Measurements from ENCODE around the gene FBLN2. TPM values are rescaled to one million over a fixed set of nuclear protein-coding genes. Genes with fewer than 3 reads are reported as not detected.

The FBLN2 gene
- total RNA-seq, 4 donors from 2014 or later: 20.6 to 51.2 (median 32.8) TPM

GRCh38 chr3:13617981-13618380 is 69.1 kb downstream of the FBLN2 start:
- Histone ChIP-seq H3K4me1 (no peaks in the 10 kb centered on the region), H3K27ac (no peak overlapping the region), H3K36me3 (no peaks in the 10 kb centered on the region), H3K4me3 (no peak overlapping the region), H3K27me3 (no peaks in the 10 kb centered on the region), H3K9me3 (no peaks in the 10 kb centered on the region)
- no peak for DNase-seq
- TF ChIP-seq, protein P1, sequence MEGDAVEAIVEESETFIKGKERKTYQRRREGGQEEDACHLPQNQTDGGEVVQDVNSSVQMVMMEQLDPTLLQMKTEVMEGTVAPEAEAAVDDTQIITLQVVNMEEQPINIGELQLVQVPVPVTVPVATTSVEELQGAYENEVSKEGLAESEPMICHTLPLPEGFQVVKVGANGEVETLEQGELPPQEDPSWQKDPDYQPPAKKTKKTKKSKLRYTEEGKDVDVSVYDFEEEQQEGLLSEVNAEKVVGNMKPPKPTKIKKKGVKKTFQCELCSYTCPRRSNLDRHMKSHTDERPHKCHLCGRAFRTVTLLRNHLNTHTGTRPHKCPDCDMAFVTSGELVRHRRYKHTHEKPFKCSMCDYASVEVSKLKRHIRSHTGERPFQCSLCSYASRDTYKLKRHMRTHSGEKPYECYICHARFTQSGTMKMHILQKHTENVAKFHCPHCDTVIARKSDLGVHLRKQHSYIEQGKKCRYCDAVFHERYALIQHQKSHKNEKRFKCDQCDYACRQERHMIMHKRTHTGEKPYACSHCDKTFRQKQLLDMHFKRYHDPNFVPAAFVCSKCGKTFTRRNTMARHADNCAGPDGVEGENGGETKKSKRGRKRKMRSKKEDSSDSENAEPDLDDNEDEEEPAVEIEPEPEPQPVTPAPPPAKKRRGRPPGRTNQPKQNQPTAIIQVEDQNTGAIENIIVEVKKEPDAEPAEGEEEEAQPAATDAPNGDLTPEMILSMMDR (IDR thresholded peaks at IDR 0.05): no peak
- no peak for TF ChIP-seq POLR2A (IDR thresholded peaks at IDR 0.05)

GRCh38 chr3:13618836-13619235 is 69.9 kb downstream of the FBLN2 start:
- no peak for DNase-seq
- no peak overlapping the region for H3K27ac ChIP-seq
- H3K9me3 ChIP-seq: no peaks in the 10 kb centered on the region
- H3K4me1 ChIP-seq: no peaks in the 10 kb centered on the region
- H3K27me3 ChIP-seq: no peaks in the 10 kb centered on the region
- no peaks in the 10 kb centered on the region for H3K36me3 ChIP-seq
- no peak overlapping the region for H3K4me3 ChIP-seq
- no peak for TF ChIP-seq POLR2A (IDR thresholded peaks at IDR 0.05)
- TF ChIP-seq, protein P1 (IDR thresholded peaks at IDR 0.05): no peak

DNA sequence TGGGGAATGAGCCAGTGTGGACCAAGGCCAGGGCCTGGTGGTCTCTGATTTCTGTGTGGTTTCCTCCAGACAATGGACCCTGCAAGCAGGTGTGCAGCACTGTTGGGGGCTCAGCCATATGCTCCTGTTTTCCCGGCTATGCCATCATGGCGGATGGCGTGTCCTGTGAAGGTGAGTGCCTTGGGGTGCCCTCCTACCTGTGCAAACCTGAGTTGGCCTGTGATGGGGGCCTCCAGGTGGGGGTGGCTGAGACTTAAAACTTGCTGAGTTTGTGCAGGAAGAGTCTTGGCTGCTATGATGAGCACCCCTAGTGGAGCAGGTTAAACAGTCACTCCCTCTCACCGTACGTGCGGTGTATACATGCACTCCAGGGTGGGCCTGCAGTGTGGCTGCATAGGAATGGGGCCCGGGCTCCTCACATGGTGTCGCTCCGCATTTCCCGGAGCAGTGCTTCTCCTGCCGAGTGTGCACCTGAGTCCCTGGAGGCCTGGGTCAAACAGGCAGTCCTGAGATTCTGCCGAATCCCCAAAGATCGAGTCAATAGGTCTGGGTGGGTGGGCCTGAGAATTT is 70.8 kb downstream of the FBLN2 start:
- no peak for DNase-seq
- Histone ChIP-seq H3K36me3 (no peaks in the 10 kb centered on the region), H3K4me3 (no peak overlapping the region), H3K9me3 (no peaks in the 10 kb centered on the region), H3K4me1 (no peaks in the 10 kb centered on the region), H3K27me3 (no peaks in the 10 kb centered on the region), H3K27ac (no peak overlapping the region)
- TF ChIP-seq, protein P1 (IDR thresholded peaks at IDR 0.05): no peak
- TF ChIP-seq POLR2A (IDR thresholded peaks at IDR 0.05): no peak

GRCh38 chr3:13620281-13620680 is 71.4 kb downstream of the FBLN2 start:
- Histone ChIP-seq H3K4me1 (no peaks in the 10 kb centered on the region), H3K4me3 (no peak overlapping the region), H3K27me3 (no peaks in the 10 kb centered on the region), H3K9me3 (no peaks in the 10 kb centered on the region), H3K27ac (no peak overlapping the region), H3K36me3 (no peaks in the 10 kb centered on the region)
- TF ChIP-seq, protein P1 (IDR thresholded peaks at IDR 0.05): no peak
- TF ChIP-seq POLR2A (IDR thresholded peaks at IDR 0.05): no peak
- no peak for DNase-seq

GRCh38 chr3:13620776-13621365 is 71.9 kb downstream of the FBLN2 start:
- H3K27me3 ChIP-seq: no peaks in the 10 kb centered on the region
- no peak overlapping the region for H3K27ac ChIP-seq
- DNase-seq: no peak
- no peak overlapping the region for H3K4me3 ChIP-seq
- no peaks in the 10 kb centered on the region for H3K4me1 ChIP-seq
- H3K36me3 ChIP-seq: no peaks in the 10 kb centered on the region
- no peak for TF ChIP-seq POLR2A (IDR thresholded peaks at IDR 0.05)
- TF ChIP-seq, protein P1 (IDR thresholded peaks at IDR 0.05): no peak
- no peaks in the 10 kb centered on the region for H3K9me3 ChIP-seq

Measured in Peyer's patch (tissue), 4 donors.